IPS-NIHi11 (cell line): ENCODE measurements around the gene CUTC.
"Not testable (repeated sequence)": the region's sequence is repeated elsewhere in the genome, so short reads cannot be mapped to it uniquely, and the experiment has no call there.

Experiments
- DNase-seq: peaks from one replicate; pipeline ENCODE4 v3.0.0; 2012; ENCODE audit warnings: mixed read lengths, low spot score

Gene CUTC

GRCh38 chr10:99742701-99743100 lies 10.7 kb downstream of the CUTC start:
- DNase-seq, result no peak

- no peak for DNase-seq
Observed at GRCh38 chr10:99743841-99744240, 11.8 kb downstream of the CUTC start.

GRCh38 chr10:99746166-99746565 lies 14.1 kb downstream of the CUTC start:
- DNase-seq, result not testable (repeated sequence)

GRCh38 chr10:99748823-99749451 lies 16.9 kb downstream of the CUTC start:
- no peak for DNase-seq

- no peak for DNase-seq
Observed at GRCh38 chr10:99750641-99751040, 18.6 kb downstream of the CUTC start.

GRCh38 chr10:99754670-99755069 lies 22.6 kb downstream of the CUTC start:
- no peak for DNase-seq

DNA sequence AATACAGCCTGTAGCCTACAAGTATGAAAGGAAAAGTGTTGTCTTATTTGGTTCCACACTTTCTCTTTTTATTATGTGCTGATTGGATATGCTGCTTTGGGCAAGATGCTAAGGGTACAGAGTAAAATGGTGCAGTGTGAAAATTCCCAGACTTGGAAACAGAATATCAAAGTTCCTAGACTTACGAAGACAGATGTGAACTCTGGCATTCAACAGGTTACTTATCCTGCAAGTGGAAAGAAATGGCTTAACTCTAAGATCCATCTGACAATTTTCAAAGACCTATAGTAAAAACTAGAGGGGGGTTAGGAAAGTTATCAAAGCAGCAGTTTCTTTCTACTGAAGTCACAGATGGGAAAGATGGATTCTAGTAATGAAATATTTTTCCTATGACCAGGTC lies 24.1 kb downstream of the CUTC start:
- no peak for DNase-seq

- no peak for DNase-seq
Observed at GRCh38 chr10:99758211-99758891, 26.3 kb downstream of the CUTC start.

DNA sequence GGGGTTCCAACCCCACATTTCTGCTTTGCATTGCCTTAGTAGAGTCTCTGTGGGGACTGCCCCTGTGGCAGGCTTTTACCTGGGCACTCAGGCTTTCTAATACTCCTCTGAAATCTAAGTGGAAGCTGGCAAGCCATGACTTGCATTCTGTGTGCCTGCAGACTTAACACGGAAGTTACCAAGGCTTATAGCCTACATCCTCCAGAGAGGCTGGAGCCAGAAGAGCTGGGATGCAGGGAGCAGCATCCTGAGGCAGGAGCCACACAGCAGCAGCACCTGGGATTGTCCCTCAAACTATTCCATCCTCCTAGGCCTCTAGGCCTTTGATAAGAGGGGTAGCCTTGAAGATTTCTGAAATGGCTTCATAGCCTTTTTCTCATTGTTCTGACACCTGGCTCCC lies 28.3 kb downstream of the CUTC start:
- DNase-seq, result no peak

DNA sequence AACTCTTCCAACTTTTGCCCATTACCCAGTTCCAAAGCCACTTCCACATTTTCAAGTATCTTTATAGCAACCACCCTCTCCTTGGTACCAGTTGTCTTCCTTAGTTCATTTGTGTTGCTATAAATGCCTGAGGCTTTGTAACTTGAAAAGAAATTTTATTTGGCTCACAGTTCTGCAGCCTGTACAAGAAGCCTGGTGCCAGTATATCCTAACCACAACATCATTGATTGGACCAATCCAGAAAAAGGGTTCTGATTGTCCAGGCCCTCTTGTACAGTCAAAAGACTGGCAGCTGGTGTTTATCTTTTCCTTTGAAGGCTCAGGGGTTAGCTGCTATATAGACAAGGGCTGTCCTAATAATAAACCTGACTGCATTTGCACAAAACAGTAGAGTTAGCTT lies 29.3 kb downstream of the CUTC start:
- DNase-seq, result no peak

DNA sequence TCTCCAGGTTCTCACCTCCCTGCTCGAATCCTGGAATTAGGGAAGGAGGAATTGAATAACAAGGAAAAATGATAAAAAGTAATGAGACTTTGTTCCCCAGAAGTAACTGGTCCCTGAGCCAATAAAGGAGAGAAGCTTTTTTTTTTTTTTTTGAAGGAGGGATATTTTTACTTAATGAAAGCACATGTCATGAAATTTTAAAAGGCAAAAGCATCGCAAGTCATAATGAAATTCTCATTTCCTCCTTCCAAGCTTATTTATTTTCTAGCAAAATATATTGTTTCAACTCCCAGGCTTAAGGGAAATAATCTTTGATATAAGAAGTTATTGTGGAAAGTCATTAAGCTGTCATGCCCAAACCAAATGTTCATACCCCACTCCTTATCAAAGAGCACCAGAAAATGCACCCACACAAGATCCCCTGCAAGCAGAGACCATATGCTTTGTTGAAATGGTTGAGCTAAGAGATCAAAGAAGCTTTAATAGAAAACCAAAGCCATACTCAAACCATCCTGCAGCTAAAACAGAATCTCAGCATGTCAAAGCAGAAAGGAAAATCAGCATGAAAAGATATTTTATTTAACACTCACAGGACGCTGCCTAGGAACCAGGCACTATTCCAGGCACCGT lies 33.8 kb downstream of the CUTC start:
- no peak for DNase-seq

DNA sequence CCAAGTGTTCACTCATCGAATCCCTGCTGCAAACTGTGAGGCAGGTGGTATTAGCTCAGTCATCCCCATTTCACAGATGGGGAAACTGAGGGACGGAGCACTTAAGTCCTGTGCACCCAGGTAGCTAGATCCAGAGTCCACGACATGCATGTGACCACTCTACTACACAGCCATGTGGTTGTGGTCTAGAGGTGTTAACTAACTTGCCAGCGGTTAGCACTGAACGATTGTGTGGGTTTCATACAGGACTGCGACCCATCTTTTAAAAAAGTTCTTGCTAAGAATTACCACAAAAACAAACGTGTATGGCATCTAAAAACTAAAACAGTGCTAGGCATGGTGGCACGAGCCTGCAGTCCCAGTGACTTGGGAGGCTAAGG lies 34.3 kb downstream of the CUTC start:
- DNase-seq, result no peak

- no peak for DNase-seq
Observed at GRCh38 chr10:99767901-99768300, 35.9 kb downstream of the CUTC start.

- DNase-seq, result no peak
Observed at GRCh38 chr10:99768556-99768955, 36.5 kb downstream of the CUTC start.

DNA sequence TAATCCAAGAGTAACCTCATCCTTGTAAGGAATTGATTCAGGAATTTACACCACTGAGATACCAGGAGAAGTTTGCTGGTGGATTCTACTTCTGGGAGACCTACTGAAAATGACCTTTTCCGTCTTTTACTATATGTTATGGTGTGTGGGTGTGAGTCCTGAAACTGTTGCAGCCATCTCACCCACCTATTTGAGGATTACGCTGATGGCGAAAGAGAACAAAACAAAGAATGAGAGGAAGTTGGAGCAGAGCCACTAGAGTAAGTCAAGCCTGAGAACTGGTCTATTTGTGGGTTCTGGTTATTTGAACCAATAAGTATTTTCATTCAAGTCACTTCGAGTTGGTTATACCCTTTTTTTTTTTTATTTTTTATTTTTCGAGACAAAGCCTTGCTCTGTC lies 37.7 kb downstream of the CUTC start:
- no peak for DNase-seq

DNA sequence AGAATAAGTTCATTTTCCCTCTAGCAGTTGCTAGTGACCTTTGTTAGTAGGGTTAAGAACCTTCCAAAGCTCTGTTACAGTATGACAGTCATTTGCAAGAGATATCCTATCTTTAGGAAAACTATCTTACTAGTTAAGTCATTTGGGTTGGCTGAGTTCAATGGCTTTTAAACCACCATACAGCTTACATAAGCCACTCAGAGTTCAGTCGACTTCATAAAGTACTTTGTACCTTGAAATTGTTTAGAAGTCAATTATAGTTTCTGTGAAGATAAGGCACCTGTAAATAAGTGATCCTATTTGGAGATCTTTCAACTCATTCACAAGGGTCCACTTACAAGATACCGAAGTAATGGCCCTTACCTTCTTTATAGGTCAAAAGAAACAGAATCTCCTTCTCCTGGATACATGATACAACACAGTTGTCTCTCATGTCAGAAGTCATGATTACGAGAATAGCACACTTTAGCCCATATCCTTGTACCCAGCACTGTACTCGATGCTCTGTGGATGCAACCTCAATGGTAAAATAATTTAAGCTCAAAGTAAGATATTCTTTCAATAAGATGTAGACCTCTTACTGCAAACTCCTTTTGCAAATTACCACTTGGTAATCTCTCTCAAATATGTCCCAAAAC lies 38.5 kb downstream of the CUTC start:
- no peak for DNase-seq

GRCh38 chr10:99775850-99776249 lies 43.8 kb downstream of the CUTC start:
- DNase-seq, result no peak

DNA sequence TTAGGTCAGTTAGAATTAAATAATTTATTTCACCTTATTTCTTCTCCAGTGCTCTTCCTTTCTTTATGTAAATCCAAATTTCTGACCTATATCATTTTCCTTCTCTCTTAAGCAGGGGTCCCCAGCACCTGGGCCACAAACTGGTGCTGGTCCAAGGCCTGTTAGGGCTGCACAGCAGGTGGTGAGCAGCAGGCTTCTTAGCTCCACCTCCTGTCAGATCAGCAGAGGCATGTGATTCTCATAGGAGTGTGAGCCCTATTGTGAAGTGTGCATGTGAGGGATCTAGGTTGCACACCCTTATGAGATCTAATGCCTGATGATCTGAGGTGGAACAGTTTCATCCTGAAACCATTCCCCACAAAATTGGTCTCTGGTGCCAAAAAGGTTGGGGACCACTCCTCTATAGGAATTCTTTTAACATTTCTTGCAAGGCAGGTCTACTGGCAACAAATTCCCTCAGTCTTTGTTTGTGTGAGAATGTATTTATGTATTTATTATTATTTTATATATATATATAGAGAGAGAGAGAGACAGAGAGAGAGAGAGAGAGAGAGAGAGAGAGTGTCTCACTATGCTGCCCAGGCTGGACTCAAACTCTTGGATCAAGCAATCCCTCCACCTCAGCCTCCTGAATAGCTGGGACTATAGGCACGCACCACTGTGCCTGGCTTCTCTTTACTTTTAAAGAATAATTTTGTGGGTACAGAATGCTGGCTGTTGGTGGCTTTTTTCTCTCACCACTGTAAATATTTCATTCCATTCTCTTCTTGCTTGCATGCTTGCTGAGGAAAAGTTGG lies 46.1 kb downstream of the CUTC start:
- no peak for DNase-seq

GRCh38 chr10:99779335-99779734 lies 47.3 kb downstream of the CUTC start:
- DNase-seq, result no peak

DNA sequence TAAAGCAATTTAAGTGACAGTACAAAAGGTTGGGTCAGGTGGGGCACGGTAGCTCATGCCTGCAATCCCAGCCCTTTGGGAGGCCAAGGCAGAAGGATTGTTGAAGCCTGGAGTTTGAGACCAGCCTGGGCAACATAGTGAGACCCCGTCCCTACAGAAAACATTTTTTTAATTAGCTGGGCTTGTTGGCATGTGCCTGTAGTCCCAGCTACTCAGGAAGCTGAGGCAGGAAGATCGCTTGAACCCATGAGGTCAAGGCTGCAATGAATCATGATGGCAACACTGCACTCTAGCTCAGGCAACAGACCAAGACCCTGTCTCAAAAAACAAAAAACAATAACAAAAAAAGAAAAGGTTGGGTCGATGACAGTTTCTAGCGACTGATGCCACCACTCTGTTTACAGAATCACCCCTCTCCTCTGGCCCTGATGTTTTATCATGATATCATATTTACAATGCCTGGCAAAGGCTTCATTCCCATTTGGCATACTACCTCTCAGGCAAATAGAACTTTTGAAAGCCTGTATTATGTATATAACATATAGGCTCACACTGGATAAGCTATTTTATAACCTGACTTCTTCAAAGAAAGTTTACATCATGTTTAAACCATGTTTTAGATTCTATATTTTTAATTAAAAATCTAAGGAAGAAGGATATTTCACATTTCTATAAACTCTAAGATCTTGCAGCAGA lies 49.8 kb downstream of the CUTC start:
- DNase-seq, result no peak

- DNase-seq, result no peak
Observed at GRCh38 chr10:99782447-99783286, 50.6 kb downstream of the CUTC start, which contains the start of gene ABCC2. Gene ABCC2 (plus strand): TSS chr10:99782640. CDS start chr10:99782845, 205 bp downstream.
